Measurements from ENCODE around the gene MATK.

The MATK gene

DNA sequence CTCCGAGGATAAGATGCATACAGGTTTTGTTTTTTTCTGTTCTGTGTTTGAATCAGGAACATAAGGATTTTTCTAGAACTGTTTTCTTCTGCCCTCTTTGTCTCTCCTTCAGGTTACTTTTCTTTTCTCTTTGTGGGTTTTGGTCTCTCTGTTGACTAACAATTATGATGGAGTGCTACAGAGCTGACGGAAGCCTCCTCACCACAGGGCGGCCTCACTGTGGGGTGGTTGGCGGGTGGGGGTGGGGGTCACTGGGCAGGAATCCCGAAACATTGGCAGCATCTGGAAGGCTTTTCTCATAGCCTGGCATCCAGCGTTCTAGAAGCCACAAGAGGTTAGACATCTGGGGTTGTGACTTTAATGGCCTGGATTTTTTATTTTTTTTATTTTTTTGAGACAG is 12.0 kb upstream of the MATK start:
- Histone ChIP-seq H3K27me3 (ENCODE audit: control insufficient read depth in 3 of 3, insufficient read depth in 3 of 3, low read depth in 1 of 3, low read length in 3 of 3) (peaks cover 0 to 37% (median 21%) of the 10 kb centered on the region in 3 experiments), H2BK15ac (ENCODE audit: low read length) (no peak overlapping the region), H3K4me1 (ENCODE audit: control insufficient read depth in 2 of 2, insufficient read depth in 1 of 2, low read depth in 1 of 2, low read length in 2 of 2) (peaks cover 7 to 9% of the 10 kb centered on the region in 2 donors), H2BK120ac (ENCODE audit: low read depth, low read length) (no peak overlapping the region), H3K79me1 (ENCODE audit: low read depth, low read length) (no peaks in the 10 kb centered on the region), H2BK12ac (ENCODE audit: low read length) (no peak overlapping the region), H3K18ac (ENCODE audit: low read length) (no peak overlapping the region), H4K8ac (ENCODE audit: low read depth, low read length) (no peak overlapping the region), H3K4ac (ENCODE audit: low read length) (no peak overlapping the region), H3K9ac (ENCODE audit: low read depth, low read length, poor library complexity) (no peak overlapping the region), H3K4me3 (ENCODE audit: low read length in 2 of 2) (no peak overlapping the region), H2AFZ (ENCODE audit: low read length) (no peak overlapping the region), H3K9me3 (replicated peaks in 1 of 2; ENCODE audit: control insufficient read depth in 2 of 2, insufficient read depth in 1 of 2, low read depth in 1 of 2, low read length in 2 of 2) (peaks cover 0 to 4% of the 10 kb centered on the region in 2 donors), H2AK5ac (ENCODE audit: low read depth, low read length) (no peak overlapping the region), H4K91ac (ENCODE audit: low read depth, low read length, poor library complexity) (no peak overlapping the region), H3K4me2 (ENCODE audit: insufficient read depth, low read length, poor library complexity, severe bottlenecking) (no peak overlapping the region), H3K36me3 (replicated peaks in 1 of 2; ENCODE audit: control insufficient read depth in 2 of 2, insufficient read depth in 2 of 2, low read length in 2 of 2) (no peaks in the 10 kb centered on the region), H3K14ac (ENCODE audit: low read length) (no peak overlapping the region), H3K23ac (ENCODE audit: low read depth, low read length, poor library complexity) (no peak overlapping the region), H2BK5ac (ENCODE audit: low read length) (no peak overlapping the region), H3K27ac (replicated peaks; ENCODE audit: low read length) (no peak overlapping the region)
- no CpG with 5 or more reads among the region's 6 CpGs for WGBS, 2 donors (ENCODE audit: extremely low coverage in 2 of 2, insufficient read length in 2 of 2, insufficient replicate concordance in 1 of 2)
- no peak for DNase-seq (ENCODE audit: low spot score)

DNA sequence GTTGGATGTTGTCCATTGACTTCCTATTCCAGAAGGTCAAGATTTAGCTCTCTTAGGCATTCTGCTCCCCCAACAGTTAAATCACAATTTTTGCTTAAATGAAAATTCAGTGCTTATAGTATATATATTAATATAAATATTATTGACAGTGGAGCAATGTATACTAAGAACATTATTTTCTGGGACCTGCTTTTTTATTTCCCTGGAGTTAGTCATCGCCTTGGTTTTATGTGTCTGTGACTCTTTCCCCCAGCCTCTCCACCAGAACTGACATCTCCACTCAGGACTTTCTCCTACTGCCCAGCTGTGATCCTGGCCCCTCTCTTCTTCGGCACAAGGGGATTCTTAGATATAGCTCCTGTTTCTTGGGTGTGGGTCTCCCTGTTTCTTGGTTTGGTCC is 10.2 kb upstream of the MATK start:
- H2BK120ac ChIP-seq (ENCODE audit: low read depth, low read length): no peak overlapping the region

DNA sequence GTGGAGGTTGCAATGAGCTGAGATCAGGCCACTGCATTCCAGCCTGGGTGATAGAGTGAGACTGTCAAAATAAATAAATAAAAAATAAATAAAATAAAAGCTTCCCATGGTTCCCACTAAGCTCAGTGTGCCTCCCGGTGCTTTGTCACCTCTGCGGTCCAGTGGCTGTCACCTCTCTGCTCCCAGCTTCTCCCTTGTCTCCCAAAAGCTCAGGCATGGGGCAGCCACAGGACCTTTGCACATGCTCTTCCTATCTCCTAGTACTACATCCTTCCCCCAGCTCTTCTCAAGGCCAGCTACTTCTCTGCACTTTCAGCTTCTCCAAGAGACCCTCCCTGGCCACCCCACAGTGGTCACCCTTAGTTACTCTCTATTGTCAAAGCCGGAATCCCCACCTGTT is 7.6 kb upstream of the MATK start:
- Histone ChIP-seq H2AFZ (ENCODE audit: low read length) (no peak overlapping the region), H3K4ac (ENCODE audit: low read length) (no peak overlapping the region), H3K23ac (ENCODE audit: low read depth, low read length, poor library complexity) (no peak overlapping the region), H3K4me3 (ENCODE audit: low read length in 2 of 2) (no peak overlapping the region), H3K4me2 (ENCODE audit: insufficient read depth, low read length, poor library complexity, severe bottlenecking) (no peak overlapping the region), H3K4me1 (ENCODE audit: control insufficient read depth in 2 of 2, insufficient read depth in 1 of 2, low read depth in 1 of 2, low read length in 2 of 2) (no peaks in the 10 kb centered on the region), H3K18ac (ENCODE audit: low read length) (no peak overlapping the region), H2BK15ac (ENCODE audit: low read length) (no peak overlapping the region), H4K91ac (ENCODE audit: low read depth, low read length, poor library complexity) (no peak overlapping the region), H3K79me1 (ENCODE audit: low read depth, low read length) (no peaks in the 10 kb centered on the region), H2BK5ac (ENCODE audit: low read length) (no peak overlapping the region), H2AK5ac (ENCODE audit: low read depth, low read length) (no peak overlapping the region), H3K36me3 (replicated peaks in 1 of 2; ENCODE audit: control insufficient read depth in 2 of 2, insufficient read depth in 2 of 2, low read length in 2 of 2) (no peaks in the 10 kb centered on the region), H3K27ac (replicated peaks; ENCODE audit: low read length) (no peak overlapping the region), H3K14ac (ENCODE audit: low read length) (no peak overlapping the region), H2BK12ac (ENCODE audit: low read length) (no peak overlapping the region), H3K9ac (ENCODE audit: low read depth, low read length, poor library complexity) (no peak overlapping the region), H4K8ac (ENCODE audit: low read depth, low read length) (no peak overlapping the region), H3K9me3 (replicated peaks in 1 of 2; ENCODE audit: control insufficient read depth in 2 of 2, insufficient read depth in 1 of 2, low read depth in 1 of 2, low read length in 2 of 2) (peaks cover 2 to 8% of the 10 kb centered on the region in 2 donors), H2BK120ac (ENCODE audit: low read depth, low read length) (no peak overlapping the region), H3K27me3 (ENCODE audit: control insufficient read depth in 3 of 3, insufficient read depth in 3 of 3, low read depth in 1 of 3, low read length in 3 of 3) (peaks cover 0 to 15% (median 0%) of the 10 kb centered on the region in 3 experiments)
- WGBS, 2 donors (ENCODE audit: extremely low coverage in 2 of 2, insufficient read length in 2 of 2, insufficient replicate concordance in 1 of 2): no CpG with 5 or more reads among the region's 3 CpGs
- DNase-seq (ENCODE audit: low spot score): no peak

More for the DNA sequence above, 10.2 kb upstream of the MATK start:
- DNase-seq (ENCODE audit: low spot score): no peak
- Histone ChIP-seq H3K4me1 (ENCODE audit: control insufficient read depth in 2 of 2, insufficient read depth in 1 of 2, low read depth in 1 of 2, low read length in 2 of 2) (peaks cover 2 to 3% of the 10 kb centered on the region in 2 donors), H3K14ac (ENCODE audit: low read length) (no peak overlapping the region), H3K4me2 (ENCODE audit: insufficient read depth, low read length, poor library complexity, severe bottlenecking) (no peak overlapping the region), H2AK5ac (ENCODE audit: low read depth, low read length) (no peak overlapping the region), H3K79me1 (ENCODE audit: low read depth, low read length) (no peaks in the 10 kb centered on the region), H3K36me3 (replicated peaks in 1 of 2; ENCODE audit: control insufficient read depth in 2 of 2, insufficient read depth in 2 of 2, low read length in 2 of 2) (no peaks in the 10 kb centered on the region), H3K9ac (ENCODE audit: low read depth, low read length, poor library complexity) (no peak overlapping the region), H3K23ac (ENCODE audit: low read depth, low read length, poor library complexity) (no peak overlapping the region), H3K9me3 (replicated peaks in 1 of 2; ENCODE audit: control insufficient read depth in 2 of 2, insufficient read depth in 1 of 2, low read depth in 1 of 2, low read length in 2 of 2) (peaks cover 0 to 4% of the 10 kb centered on the region in 2 donors), H2BK5ac (ENCODE audit: low read length) (no peak overlapping the region), H3K27me3 (ENCODE audit: control insufficient read depth in 3 of 3, insufficient read depth in 3 of 3, low read depth in 1 of 3, low read length in 3 of 3) (peaks cover 0 to 20% (median 9%) of the 10 kb centered on the region in 3 experiments), H4K8ac (ENCODE audit: low read depth, low read length) (no peak overlapping the region), H3K4ac (ENCODE audit: low read length) (no peak overlapping the region), H2BK15ac (ENCODE audit: low read length) (no peak overlapping the region), H4K91ac (ENCODE audit: low read depth, low read length, poor library complexity) (no peak overlapping the region), H3K18ac (ENCODE audit: low read length) (no peak overlapping the region), H2BK12ac (ENCODE audit: low read length) (no peak overlapping the region), H2AFZ (ENCODE audit: low read length) (no peak overlapping the region), H3K27ac (replicated peaks; ENCODE audit: low read length) (no peak overlapping the region), H3K4me3 (ENCODE audit: low read length in 2 of 2) (no peak overlapping the region)
- WGBS, 2 donors (ENCODE audit: extremely low coverage in 2 of 2, insufficient read length in 2 of 2, insufficient replicate concordance in 1 of 2): no CpG with 5 or more reads among the region's 2 CpGs

DNA sequence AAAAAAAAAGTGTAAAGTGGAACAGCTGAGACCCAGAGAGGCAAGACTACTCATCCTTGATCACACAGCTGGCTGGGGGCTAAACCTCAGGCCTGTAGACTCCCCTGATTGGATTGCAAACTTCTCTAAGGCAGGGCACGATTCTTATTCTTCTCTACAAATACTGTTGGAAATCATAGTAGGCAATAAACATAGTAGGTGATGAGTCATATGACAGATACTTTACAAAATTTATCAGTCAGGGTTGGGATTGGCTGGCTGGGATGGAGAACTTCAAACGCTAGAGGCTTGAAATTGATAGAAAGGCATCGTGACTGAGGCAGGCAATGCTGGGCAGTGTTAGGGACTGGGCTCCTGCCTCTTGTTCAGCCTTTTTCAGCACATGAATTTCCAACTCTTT is 5.9 kb upstream of the MATK start:
- Histone ChIP-seq H2AFZ (ENCODE audit: low read length) (no peak overlapping the region), H4K91ac (ENCODE audit: low read depth, low read length, poor library complexity) (no peak overlapping the region), H3K27me3 (ENCODE audit: control insufficient read depth in 3 of 3, insufficient read depth in 3 of 3, low read depth in 1 of 3, low read length in 3 of 3) (peaks cover 0 to 23% (median 0%) of the 10 kb centered on the region in 3 experiments), H2BK120ac (ENCODE audit: low read depth, low read length) (no peak overlapping the region), H3K4me1 (ENCODE audit: control insufficient read depth in 2 of 2, insufficient read depth in 1 of 2, low read depth in 1 of 2, low read length in 2 of 2) (no peaks in the 10 kb centered on the region), H3K79me1 (ENCODE audit: low read depth, low read length) (no peaks in the 10 kb centered on the region), H3K18ac (ENCODE audit: low read length) (no peak overlapping the region), H3K27ac (replicated peaks; ENCODE audit: low read length) (no peak overlapping the region), H3K36me3 (replicated peaks in 1 of 2; ENCODE audit: control insufficient read depth in 2 of 2, insufficient read depth in 2 of 2, low read length in 2 of 2) (no peaks in the 10 kb centered on the region), H3K4ac (ENCODE audit: low read length) (no peak overlapping the region), H3K4me2 (ENCODE audit: insufficient read depth, low read length, poor library complexity, severe bottlenecking) (no peak overlapping the region), H2BK12ac (ENCODE audit: low read length) (no peak overlapping the region), H2BK15ac (ENCODE audit: low read length) (no peak overlapping the region), H3K9me3 (replicated peaks in 1 of 2; ENCODE audit: control insufficient read depth in 2 of 2, insufficient read depth in 1 of 2, low read depth in 1 of 2, low read length in 2 of 2) (peaks cover 2 to 8% of the 10 kb centered on the region in 2 donors), H3K23ac (ENCODE audit: low read depth, low read length, poor library complexity) (no peak overlapping the region), H4K8ac (ENCODE audit: low read depth, low read length) (no peak overlapping the region), H3K14ac (ENCODE audit: low read length) (no peak overlapping the region), H2AK5ac (ENCODE audit: low read depth, low read length) (no peak overlapping the region), H2BK5ac (ENCODE audit: low read length) (no peak overlapping the region), H3K9ac (ENCODE audit: low read depth, low read length, poor library complexity) (no peak overlapping the region), H3K4me3 (ENCODE audit: low read length in 2 of 2) (no peak overlapping the region)
- DNase-seq (ENCODE audit: low spot score): no peak
- WGBS, 2 donors (ENCODE audit: extremely low coverage in 2 of 2, insufficient read length in 2 of 2, insufficient replicate concordance in 1 of 2): no CpG with 5 or more reads among the region's 3 CpGs

Data from neuronal stem cell (in vitro differentiated cells).